Neutrophil (primary cell): ENCODE measurements around the gene MAP4.

Experiments
- H3K27ac ChIP-seq: fragments of 200-600 bp; sonication (generic); 2 replicates; pipeline ENCODE4 v1.5.1; 2016; ENCODE audit warnings: mild to moderate bottlenecking, moderate library complexity
- H3K27me3 ChIP-seq: fragments of 200-600 bp; sonication (generic); 2 replicates; pipeline ENCODE4 v1.6.0; 2016; ENCODE audit warnings: mild to moderate bottlenecking
- H3K36me3 ChIP-seq: fragments of 200-600 bp; sonication (generic); 2 replicates; pipeline ENCODE4 v1.5.1; 2017
- H3K4me1 ChIP-seq, 2 experiments: fragments of 200-600 bp in 1 of 2; sonication (generic) in 1 of 2; 1 replicate in 1 of 2; 2 replicates in 1 of 2; pipeline versions ENCODE4 v1.5.1 to v1.6.1; 2013 to 2016; ENCODE audit warnings: low read depth in 1 of 2, low read length in 1 of 2, mild to moderate bottlenecking in 1 of 2, moderate library complexity in 1 of 2; ENCODE audit not compliant: control insufficient read depth in 1 of 2, insufficient read depth in 1 of 2
- H3K4me3 ChIP-seq, 2 experiments: fragments of 200-600 bp in 1 of 2; sonication (generic) in 1 of 2; 1 replicate in 1 of 2; 2 replicates in 1 of 2; pipeline ENCODE4 v1.5.1; 2013 to 2016; ENCODE audit warnings: low read depth in 1 of 2, low read length in 1 of 2, mild to moderate bottlenecking in 1 of 2, moderate library complexity in 1 of 2
- H3K9me3 ChIP-seq: fragments of 200-600 bp; sonication (generic); 2 replicates; pipeline ENCODE4 v1.5.1; 2016
- CTCF ChIP-seq: fragments of 200-600 bp; sonication (generic); IDR thresholded peaks from 2 replicates; pipeline ENCODE4 v1.5.1; 2016; ENCODE audit warnings: antibody characterized with exemption

The MAP4 gene

DNA sequence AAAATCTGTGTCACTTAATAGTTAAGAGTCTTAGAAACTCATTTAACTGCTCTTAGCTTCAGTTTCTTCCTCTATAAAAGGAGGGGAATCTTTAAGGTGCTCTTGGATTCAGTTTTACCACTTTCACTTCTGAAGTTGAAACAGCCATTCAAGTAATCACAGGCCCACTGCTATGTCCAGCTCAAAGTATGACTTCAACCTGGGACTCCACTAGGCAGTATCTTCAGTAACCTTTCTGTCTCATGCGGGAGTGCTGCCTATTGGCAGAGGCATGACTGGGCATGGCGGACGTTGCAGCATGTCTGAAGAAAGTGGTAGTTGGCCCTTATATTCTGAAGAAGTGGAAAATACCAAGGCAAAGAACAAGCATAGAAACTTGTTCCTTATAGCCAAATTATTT lies 121.0 kb downstream of the MAP4 start:
- no peak for TF ChIP-seq CTCF
- H3K4me3 ChIP-seq = no peak overlapping the region
- H3K27me3 ChIP-seq = no peaks in the 10 kb centered on the region
- no peaks in the 10 kb centered on the region for H3K9me3 ChIP-seq
- no peaks in the 10 kb centered on the region for H3K4me1 ChIP-seq
- peaks cover 15% of the 10 kb centered on the region for H3K36me3 ChIP-seq
- no peak overlapping the region for H3K27ac ChIP-seq

- H3K9me3 ChIP-seq = no peaks in the 10 kb centered on the region
- H3K4me1 ChIP-seq = no peaks in the 10 kb centered on the region
- H3K36me3 ChIP-seq = peaks cover 19% of the 10 kb centered on the region
- no peak overlapping the region for H3K4me3 ChIP-seq
- H3K27ac ChIP-seq = no peak overlapping the region
- no peaks in the 10 kb centered on the region for H3K27me3 ChIP-seq
- TF ChIP-seq CTCF = no peak
Measured at GRCh38 chr3:47892286-47893040, 123.8 kb downstream of the MAP4 start.

- no peaks in the 10 kb centered on the region for H3K27me3 ChIP-seq
- TF ChIP-seq CTCF = no peak
- no peak overlapping the region for H3K27ac ChIP-seq
- H3K9me3 ChIP-seq = no peaks in the 10 kb centered on the region
- no peak overlapping the region for H3K4me3 ChIP-seq
- no peaks in the 10 kb centered on the region for H3K4me1 ChIP-seq
- H3K36me3 ChIP-seq = peaks cover 19% of the 10 kb centered on the region
Measured at GRCh38 chr3:47891613-47892005, 124.6 kb downstream of the MAP4 start.

DNA sequence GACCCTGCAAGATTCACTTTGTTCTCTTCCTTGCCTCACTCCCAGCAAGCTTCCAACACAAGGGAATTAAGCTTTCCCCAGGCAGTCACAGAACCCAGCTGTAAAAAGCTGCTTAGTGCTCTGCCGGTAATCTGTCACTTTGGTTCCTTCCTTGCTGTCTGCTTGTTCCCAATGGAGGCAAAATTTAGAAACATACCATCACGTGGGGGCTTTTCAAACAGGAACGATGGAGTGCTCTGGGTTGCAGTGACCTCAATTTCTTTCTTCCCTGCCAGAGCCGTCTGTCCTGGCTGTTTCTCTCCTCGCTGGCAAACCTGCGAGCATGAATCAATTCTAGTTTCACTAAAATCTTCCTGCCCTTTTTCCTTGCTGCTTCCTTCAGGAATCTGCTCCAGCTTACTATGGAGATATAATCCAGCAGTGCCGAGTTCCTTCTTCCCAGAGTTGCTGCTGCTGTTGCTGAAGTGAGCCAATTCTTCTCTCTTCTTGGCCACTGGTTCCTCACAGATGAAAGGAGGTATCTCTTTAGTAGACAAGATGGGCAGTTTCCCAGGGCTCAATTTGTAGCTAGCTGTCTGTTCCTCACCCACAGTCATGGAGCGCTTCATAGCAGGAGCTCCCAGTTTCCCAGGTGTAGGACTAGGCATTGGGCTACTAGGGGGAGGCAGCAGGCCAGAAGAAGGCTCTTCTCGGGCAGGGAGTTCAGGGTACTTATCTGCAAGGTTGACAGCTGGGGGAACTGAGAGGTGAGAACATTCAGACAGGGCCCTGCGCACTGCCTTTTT lies 125.2 kb downstream of the MAP4 start:
- Histone ChIP-seq H3K4me3 (no peak overlapping the region), H3K4me1 (no peaks in the 10 kb centered on the region), H3K27me3 (no peaks in the 10 kb centered on the region), H3K9me3 (no peaks in the 10 kb centered on the region), H3K27ac (no peak overlapping the region), H3K36me3 (peaks cover 19% of the 10 kb centered on the region)
- no peak for TF ChIP-seq CTCF

DNA sequence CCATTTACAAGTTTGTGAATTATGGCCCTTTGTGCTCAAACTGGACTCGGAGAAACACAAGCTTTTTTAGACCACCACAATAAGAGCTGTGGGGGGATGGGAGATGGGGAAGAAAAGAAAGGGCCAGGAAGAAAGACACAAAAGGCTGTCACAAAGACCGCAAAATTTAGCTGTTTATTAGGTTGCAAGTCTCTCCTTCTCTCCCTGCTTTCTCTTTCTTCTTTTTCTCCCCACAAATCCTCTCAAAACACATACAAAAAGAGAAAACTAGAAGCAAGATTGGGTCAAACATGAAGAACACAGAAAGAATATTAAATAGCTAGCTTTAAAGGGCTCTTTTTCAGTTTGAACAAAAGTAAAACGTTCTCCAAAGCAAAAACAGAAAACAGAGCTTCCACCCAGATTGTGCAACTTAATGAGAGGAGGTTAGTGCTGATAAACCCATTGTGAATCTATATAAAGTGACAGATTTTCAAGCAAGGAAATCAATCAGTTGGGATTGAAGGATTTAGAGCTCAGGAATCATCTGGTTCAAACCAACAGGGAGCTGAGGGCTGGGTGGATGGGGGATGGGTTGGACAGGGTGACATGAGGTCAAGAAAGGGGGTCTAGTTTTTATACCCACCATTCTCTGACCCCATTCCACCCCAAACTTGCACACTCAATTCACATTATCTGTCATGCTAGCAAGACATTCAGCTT lies 125.9 kb downstream of the MAP4 start:
- TF ChIP-seq CTCF = no peak

More for the DNA sequence above, 125.9 kb downstream of the MAP4 start:
- Histone ChIP-seq H3K4me1 (no peaks in the 10 kb centered on the region), H3K4me3 (no peak overlapping the region), H3K9me3 (no peaks in the 10 kb centered on the region), H3K27me3 (no peaks in the 10 kb centered on the region), H3K36me3 (peaks cover 19% of the 10 kb centered on the region), H3K27ac (no peak overlapping the region)
